AML-193 (cell line): Measurements from ENCODE around the gene NECTIN2.
"Not testable (repeated sequence)": the region's sequence is repeated elsewhere in the genome, so short reads cannot be mapped to it uniquely, and the experiment has no call there.

Experiments used
- DNase-seq, 2 experiments: peaks; one replicate each; lab custom pipeline; 2025; lab: John Stamatoyannopoulos, UW

The NECTIN2 gene

GRCh38 chr19:44908074-44908835, 62.2 kb downstream of the NECTIN2 start:
- no peak for DNase-seq

DNA sequence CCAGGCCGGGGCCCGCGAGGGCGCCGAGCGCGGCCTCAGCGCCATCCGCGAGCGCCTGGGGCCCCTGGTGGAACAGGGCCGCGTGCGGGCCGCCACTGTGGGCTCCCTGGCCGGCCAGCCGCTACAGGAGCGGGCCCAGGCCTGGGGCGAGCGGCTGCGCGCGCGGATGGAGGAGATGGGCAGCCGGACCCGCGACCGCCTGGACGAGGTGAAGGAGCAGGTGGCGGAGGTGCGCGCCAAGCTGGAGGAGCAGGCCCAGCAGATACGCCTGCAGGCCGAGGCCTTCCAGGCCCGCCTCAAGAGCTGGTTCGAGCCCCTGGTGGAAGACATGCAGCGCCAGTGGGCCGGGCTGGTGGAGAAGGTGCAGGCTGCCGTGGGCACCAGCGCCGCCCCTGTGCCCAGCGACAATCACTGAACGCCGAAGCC, 62.8 kb downstream of the NECTIN2 start:
- no peak for DNase-seq

DNA sequence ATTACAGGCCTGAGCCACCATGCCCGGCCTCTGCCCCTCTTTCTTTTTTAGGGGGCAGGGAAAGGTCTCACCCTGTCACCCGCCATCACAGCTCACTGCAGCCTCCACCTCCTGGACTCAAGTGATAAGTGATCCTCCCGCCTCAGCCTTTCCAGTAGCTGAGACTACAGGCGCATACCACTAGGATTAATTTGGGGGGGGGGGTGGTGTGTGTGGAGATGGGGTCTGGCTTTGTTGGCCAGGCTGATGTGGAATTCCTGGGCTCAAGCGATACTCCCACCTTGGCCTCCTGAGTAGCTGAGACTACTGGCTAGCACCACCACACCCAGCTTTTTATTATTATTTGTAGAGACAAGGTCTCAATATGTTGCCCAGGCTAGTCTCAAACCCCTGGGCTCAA, 63.7 kb downstream of the NECTIN2 start:
- no peak for DNase-seq

GRCh38 chr19:44911896-44912295, 65.8 kb downstream of the NECTIN2 start:
- not testable (repeated sequence) for DNase-seq

DNA sequence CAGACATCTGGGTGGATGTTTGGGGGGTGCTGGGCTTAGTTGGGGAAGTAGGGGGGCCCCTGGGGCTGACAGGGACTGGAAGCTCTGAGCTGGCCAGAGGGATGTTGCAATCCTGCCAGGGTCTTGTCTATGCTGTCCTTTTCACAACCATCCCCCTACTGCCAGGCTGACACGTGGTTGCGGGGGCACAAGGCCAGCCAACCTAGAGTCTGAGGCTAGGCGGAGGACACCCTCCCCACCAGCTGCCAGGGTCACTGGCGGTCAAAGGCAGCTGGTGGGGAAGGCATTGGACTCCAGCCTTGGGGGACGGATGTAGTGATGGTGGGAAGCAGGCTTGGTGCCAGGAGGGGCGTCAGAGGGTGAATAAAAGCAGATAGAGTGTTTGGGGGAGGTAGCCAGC, 66.8 kb downstream of the NECTIN2 start:
- no peak for DNase-seq

DNA sequence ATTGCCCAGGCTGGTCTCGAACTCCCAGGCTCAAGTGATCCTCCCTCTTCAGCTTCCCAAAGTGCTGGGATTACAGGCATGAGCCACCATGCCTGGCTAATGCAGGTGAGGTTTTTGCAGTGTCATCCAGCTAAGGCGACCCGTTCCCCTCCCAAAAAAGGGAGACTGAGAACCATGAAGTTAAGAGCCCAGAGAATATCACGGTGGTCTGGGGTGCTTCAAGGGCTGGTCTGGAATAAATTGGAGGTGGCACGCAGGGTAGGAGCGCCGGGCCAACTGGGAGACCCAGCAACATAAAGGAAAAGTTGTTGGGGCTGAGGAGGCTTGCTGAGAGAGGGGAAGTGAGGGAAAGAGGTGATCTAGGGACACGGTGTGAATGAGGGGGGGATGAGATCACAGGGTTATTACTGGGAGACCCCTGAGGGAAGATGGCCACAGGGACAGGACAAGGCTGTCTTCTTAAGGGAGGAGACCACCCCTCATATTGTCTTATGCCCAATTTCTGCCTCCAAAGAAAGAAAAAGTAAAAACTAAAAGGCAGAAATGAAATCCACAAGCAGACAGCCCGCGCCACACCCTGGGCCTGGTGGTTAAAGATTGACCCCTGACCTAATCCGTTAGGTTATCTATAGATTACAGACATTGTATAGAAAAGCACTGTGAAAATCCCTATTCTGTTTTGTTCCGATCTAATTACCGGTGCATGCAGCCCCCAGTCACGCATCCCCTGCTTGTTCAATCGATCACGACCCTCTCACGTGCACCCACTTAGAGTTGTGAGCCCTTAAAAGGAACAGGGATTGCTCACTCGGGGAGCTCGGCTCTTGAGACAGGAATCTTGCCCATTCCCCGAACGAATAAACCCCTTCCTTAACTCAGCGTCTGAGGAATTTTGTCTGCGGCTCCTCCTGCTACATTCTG, 67.7 kb downstream of the NECTIN2 start:
- DNase-seq = not testable (repeated sequence)

- peak in 1 of 2 experiments; percentile 10 for DNase-seq
Observed at GRCh38 chr19:44914433-44915206, 68.5 kb downstream of the NECTIN2 start, which contains the start of gene APOC1. APOC1 (plus strand) TSS chr19:44914608; CDS start chr19:44914892, 284 bp downstream.

- no peak for DNase-seq
Observed at GRCh38 chr19:44924243-44924725, 78.2 kb downstream of the NECTIN2 start.

DNA sequence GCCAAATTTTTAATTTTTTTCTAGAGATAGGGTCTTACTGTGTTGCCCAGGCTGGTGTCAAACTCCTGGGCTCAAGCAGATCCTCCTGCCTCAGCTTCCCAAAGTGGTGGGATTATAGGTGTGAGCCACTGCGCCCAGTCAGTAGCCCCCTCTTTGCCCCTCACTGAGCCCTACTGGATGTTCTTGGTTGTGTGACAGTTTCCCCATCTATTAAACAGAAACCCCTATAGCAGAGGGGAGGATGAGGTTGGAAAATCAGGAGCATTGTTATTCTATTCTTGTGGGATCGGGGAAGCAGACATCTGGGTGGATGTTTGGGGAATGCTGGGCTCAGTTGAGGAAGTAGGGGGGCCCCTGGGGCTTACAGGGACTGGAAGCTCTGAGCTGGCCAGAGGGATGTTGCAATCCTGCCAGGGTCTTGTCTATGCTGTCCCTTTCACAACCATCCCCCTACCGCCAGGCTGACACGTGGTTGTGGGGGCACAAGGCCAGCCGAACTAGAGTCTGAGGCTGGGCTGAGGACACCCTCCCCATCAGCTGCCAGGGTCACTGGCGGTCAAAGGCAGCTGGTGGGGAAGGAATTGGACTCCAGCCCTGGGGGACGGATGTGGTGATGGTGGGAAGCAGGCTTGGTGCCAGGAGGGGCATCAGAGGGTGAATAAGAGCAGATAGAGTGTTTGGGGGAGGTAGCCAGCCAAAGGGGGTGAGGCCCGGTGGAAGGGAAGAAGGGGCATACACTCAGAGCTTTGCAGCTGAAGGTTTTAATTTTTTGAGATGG, 79.2 kb downstream of the NECTIN2 start:
- DNase-seq = peak; percentile 62 to 68

DNA sequence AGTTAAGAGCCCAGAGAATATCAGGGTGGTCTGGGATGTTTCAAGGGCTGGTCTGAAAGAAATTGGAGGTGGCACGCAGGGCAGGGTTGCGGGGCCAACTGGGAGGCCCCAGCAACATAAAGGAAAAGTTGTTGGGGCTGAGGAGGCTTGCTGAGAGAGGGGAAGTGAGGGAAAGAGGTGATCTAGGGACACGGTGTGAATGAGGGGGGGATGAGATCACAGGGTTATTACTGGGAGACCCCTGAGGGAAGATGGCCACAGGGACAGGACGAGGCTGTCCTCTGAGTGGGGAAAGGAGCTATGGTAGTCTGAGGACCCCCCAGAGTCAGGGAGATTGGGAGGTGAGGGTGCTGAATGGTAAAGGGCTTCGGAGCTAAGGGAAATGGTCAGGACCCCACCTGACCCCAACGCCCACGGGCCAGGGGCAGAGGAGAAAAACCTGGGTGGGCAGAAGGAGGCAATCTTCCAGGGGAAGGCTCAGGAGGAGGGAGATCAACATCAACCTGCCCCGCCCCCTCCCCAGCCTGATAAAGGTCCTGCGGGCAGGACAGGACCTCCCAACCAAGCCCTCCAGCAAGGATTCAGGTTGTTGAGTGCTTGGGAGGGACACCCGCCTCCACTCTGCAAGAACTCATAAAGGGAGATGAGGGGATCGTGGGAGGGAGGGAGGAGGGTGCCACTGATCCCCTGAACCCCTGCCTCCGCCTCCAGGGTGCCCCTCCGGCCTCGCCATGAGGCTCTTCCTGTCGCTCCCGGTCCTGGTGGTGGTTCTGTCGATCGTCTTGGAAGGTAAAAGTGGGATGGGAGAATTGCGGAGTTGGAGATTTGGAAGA, 80.4 kb downstream of the NECTIN2 start:
- not testable (repeated sequence) for DNase-seq

DNA sequence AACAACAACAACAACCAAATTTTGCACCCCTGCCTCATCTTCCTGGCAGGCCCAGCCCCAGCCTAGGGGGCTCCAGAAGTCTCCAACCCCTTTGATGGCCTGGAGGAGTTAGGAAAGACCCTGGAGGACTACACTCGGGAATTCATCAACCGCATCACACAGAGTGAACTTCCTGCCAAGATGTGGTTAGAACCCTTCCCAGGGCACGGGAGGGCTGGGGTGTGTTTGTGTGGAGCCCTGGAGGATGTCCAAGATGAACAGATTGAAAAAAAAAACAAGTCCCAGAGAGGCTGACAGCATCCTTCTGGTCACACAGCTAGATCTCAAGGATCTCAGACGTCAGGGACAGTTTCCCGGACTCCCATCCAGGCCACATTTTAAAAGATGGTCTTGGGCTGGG, 81.6 kb downstream of the NECTIN2 start:
- no peak for DNase-seq

- no peak for DNase-seq
Observed at GRCh38 chr19:44930088-44930487, 84.0 kb downstream of the NECTIN2 start.

DNA sequence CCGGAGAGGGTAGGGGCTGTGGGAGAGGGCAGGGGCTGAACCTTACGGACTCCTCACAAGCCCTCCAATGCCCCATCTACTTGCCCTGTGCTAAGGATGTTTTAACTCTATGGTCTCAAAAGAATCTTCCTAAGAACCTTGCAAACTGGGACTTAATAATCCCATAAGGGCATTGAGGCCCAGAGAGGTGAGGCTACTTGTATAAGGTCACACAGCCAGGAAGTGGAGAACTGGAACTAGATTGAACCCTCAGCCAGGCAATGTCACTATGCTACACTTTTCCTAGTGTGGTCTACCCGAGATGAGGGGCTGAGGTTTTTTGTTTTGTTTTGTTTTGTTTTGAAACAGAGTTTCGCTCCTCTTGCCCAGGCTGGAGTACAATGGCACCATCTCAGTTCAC, 85.4 kb downstream of the NECTIN2 start:
- no peak for DNase-seq
